ENCODE results near the gene GPR107. TPM values are rescaled to one million over a fixed set of nuclear protein-coding genes. Genes with fewer than 3 reads are reported as not detected.

Gene GPR107
- total RNA-seq, 1 donor from 2014 or later = 70.7 TPM

DNA sequence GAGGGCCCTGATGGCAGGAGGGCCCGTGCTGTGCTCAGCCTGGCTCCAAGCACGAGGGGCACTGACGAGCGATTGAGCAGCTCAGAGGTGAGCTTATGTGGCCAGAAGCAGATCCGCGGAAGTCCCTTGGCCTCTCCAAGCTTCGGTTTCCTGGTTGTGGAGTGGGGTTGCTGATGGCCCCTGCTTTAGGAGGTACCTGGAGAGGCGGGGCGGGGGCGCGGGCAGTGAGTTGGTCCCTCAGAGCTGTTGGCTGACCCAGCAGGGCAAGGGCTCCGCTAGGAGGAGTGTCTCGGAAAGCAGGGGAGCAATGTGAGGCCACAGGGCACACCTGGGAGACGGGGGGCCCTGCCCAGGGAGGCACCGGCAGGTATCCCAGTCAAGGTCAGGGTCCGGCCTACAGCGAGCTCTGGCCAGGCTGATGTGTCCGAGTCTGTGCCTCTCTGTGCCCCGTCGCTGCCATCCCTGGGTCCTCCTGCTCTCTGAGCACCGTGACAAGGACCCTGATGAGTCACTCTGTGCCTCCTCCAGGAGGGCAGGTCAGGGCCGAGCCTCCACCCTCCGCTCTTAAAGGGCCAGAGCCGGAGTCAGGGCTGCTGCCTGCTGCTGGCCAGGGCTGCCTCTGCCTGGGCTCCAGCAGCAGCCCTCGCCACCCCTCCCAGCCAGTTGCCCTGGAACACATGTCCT is 133.3 kb downstream of the GPR107 start:
- Mint-ChIP-seq H3K27ac (ENCODE audit: unreplicated experiment) (peak overlapping the region; percentile 27), H3K4me1 (ENCODE audit: low read depth) (peaks cover 77% of the 10 kb centered on the region), H3K4me3 (ENCODE audit: unreplicated experiment) (peak overlapping the region; percentile 25), H3K27me3 (ENCODE audit: low read depth) (no peaks in the 10 kb centered on the region), H3K36me3 (ENCODE audit: low read depth) (no peaks in the 10 kb centered on the region), H3K9me3 (ENCODE audit: low read depth) (no peaks in the 10 kb centered on the region)
- TF ChIP-seq, protein P1, sequence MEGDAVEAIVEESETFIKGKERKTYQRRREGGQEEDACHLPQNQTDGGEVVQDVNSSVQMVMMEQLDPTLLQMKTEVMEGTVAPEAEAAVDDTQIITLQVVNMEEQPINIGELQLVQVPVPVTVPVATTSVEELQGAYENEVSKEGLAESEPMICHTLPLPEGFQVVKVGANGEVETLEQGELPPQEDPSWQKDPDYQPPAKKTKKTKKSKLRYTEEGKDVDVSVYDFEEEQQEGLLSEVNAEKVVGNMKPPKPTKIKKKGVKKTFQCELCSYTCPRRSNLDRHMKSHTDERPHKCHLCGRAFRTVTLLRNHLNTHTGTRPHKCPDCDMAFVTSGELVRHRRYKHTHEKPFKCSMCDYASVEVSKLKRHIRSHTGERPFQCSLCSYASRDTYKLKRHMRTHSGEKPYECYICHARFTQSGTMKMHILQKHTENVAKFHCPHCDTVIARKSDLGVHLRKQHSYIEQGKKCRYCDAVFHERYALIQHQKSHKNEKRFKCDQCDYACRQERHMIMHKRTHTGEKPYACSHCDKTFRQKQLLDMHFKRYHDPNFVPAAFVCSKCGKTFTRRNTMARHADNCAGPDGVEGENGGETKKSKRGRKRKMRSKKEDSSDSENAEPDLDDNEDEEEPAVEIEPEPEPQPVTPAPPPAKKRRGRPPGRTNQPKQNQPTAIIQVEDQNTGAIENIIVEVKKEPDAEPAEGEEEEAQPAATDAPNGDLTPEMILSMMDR (IDR thresholded peaks at IDR 0.05) = no peak
- no peak for DNase-seq (ENCODE audit: low spot score)

DNA sequence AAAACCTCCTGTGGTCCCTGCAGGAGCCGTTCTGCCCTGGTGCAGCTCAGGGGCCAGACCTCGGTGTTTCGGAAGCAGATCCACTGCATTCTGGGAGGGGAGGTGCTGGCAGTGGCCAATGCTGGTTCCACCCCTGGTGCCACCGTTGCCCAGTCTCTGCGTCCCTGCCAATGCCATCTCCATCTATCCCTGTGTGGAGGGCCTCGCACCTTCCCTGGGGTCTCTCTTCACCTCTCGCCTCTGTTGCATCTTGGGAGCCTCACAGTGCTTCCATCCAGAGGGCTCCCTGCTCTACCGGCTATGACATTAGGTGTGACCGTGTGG is 133.8 kb downstream of the GPR107 start:
- Mint-ChIP-seq H3K4me3 (ENCODE audit: unreplicated experiment) (no peak overlapping the region), H3K27ac (ENCODE audit: unreplicated experiment) (peak overlapping the region; percentile 8), H3K4me1 (ENCODE audit: low read depth) (peaks cover 76% of the 10 kb centered on the region), H3K9me3 (ENCODE audit: low read depth) (no peaks in the 10 kb centered on the region), H3K27me3 (ENCODE audit: low read depth) (no peaks in the 10 kb centered on the region), H3K36me3 (ENCODE audit: low read depth) (no peaks in the 10 kb centered on the region)
- TF ChIP-seq, protein P1 (IDR thresholded peaks at IDR 0.05) = no peak
- DNase-seq (ENCODE audit: low spot score) = peak; percentile 72

GRCh38 chr9:130188860-130189481 is 135.3 kb downstream of the GPR107 start:
- H3K9me3 Mint-ChIP-seq (ENCODE audit: low read depth) = no peaks in the 10 kb centered on the region
- TF ChIP-seq, protein P1 (IDR thresholded peaks at IDR 0.05) = no peak
- no peaks in the 10 kb centered on the region for H3K27me3 Mint-ChIP-seq (ENCODE audit: low read depth)
- H3K36me3 Mint-ChIP-seq (ENCODE audit: low read depth) = no peaks in the 10 kb centered on the region
- no peak overlapping the region for H3K4me3 Mint-ChIP-seq (ENCODE audit: unreplicated experiment)
- peaks cover 67% of the 10 kb centered on the region for H3K4me1 Mint-ChIP-seq (ENCODE audit: low read depth)
- no peak overlapping the region for H3K27ac Mint-ChIP-seq (ENCODE audit: unreplicated experiment)
- no peak for DNase-seq (ENCODE audit: low spot score)

Other genes starting within 250 kb of the GPR107 start
- 45.3 to 54.3 TPM (median 47.4 TPM) in 3 replicates for gene TOR1A, start 229.8 kb upstream of the GPR107 start, total RNA-seq
- gene C9orf78, start 218.6 kb upstream of the GPR107 start, total RNA-seq = 37.3 to 45.7 TPM (median 37.7 TPM) in 3 replicates
- 21.3 to 29.6 TPM (median 23.9 TPM) in 3 replicates for gene USP20, start 218.4 kb upstream of the GPR107 start, total RNA-seq
- 49.4 to 61.2 TPM (median 58.7 TPM) in 3 replicates for gene FNBP1, start 10.7 kb upstream of the GPR107 start, total RNA-seq
- 50.0 to 59.5 TPM (median 56.6 TPM) in 3 replicates for gene NCS1, start 118.5 kb downstream of the GPR107 start, total RNA-seq
- gene HMCN2, start 211.9 kb downstream of the GPR107 start, total RNA-seq = 0.05 to 0.36 TPM (median 0.10 TPM) in 3 replicates